Lower lobe of right lung (tissue), 2 donors: ENCODE results near the gene TMA7B. TPM values are rescaled to one million over a fixed set of nuclear protein-coding genes. Genes with fewer than 3 reads are reported as not detected.
A peak's percentile ranks its signal among the peaks of the same experiment; 100 is the strongest.

Source experiments
- ATAC-seq, 2 donors: fragments of 200-7000 bp; cut with Tn5 transposase; one replicate each; pipeline ENCODE4 v1.9.1; 2020 to 2022; ENCODE audit warnings: mild to moderate bottlenecking in 2 of 2, moderate library complexity in 2 of 2
- DNase-seq: peaks from one replicate; pipeline ENCODE4 v3.0.0-alpha.2; 2020
- H3K27ac ChIP-seq: fragments of 200-600 bp; one replicate; pipeline ENCODE4 v1.8.0; 2022
- H3K27me3 ChIP-seq: fragments of 200-600 bp; one replicate; pipeline ENCODE4 v1.8.0; 2022; ENCODE audit warnings: low read depth
- H3K36me3 ChIP-seq: fragments of 200-600 bp; one replicate; pipeline ENCODE4 v1.8.0; 2022; ENCODE audit warnings: mild to moderate bottlenecking
- H3K4me1 ChIP-seq: fragments of 200-600 bp; one replicate; pipeline ENCODE4 v1.8.0; 2022
- H3K4me3 ChIP-seq: fragments of 200-600 bp; one replicate; pipeline ENCODE4 v1.8.0; 2022; ENCODE audit warnings: mild to moderate bottlenecking
- H3K9me3 ChIP-seq: fragments of 200-600 bp; one replicate; pipeline ENCODE4 v1.8.0; 2022
- intact Hi-C: fragments of 100-400 bp; cut with DNase I; formaldehyde crosslinking; loops from one replicate; pipeline ENCODE4 v1.11.0; 2022
- total RNA-seq: library from RNA; stranded (reverse); fragmentation: NEBNext Ultra II Directional; extraction: Animal tissue kit (Norgen Biotek cat#: 25700); gene quantifications from one replicate; pipeline ENCODE4 v1.2.1, GENCODE V29; 2021
- TF ChIP-seq, protein P1 (sequence below): fragments of 200-600 bp; IDR thresholded peaks from one replicate; pipeline ENCODE4 v1.8.0; 2022; ENCODE audit warnings: antibody characterized with exemption, mild to moderate bottlenecking
- donor health status: DM: no; HTN: yes; CAD: no; lungs with severe emphysema.

TMA7B gene
- total RNA-seq, 1 donor from 2014 or later = 1.4 TPM

DNA sequence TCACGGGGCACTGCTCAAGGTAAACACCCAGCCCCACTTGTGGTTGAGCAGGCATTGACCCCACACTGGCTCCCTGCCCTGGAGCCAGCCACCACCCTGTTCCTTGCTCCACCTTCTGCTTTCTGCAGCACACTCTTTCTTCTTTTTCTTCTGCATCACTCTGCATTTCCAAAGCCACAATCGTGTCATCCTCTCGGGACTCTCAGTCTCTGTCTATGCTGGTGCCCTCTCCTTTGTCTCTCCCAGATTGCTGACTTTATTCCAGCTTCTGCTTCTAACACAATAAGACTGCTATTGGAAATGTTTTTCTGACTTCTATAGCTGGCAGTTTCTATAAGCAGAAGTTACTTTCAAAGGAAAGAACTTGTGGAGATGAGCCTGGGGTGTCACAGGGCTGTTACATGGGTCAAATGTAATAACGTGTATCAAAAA lies 44.9 kb upstream of the TMA7B start:
- ATAC-seq (no peak), DNase-seq (no peak)
- TF ChIP-seq, protein P1, sequence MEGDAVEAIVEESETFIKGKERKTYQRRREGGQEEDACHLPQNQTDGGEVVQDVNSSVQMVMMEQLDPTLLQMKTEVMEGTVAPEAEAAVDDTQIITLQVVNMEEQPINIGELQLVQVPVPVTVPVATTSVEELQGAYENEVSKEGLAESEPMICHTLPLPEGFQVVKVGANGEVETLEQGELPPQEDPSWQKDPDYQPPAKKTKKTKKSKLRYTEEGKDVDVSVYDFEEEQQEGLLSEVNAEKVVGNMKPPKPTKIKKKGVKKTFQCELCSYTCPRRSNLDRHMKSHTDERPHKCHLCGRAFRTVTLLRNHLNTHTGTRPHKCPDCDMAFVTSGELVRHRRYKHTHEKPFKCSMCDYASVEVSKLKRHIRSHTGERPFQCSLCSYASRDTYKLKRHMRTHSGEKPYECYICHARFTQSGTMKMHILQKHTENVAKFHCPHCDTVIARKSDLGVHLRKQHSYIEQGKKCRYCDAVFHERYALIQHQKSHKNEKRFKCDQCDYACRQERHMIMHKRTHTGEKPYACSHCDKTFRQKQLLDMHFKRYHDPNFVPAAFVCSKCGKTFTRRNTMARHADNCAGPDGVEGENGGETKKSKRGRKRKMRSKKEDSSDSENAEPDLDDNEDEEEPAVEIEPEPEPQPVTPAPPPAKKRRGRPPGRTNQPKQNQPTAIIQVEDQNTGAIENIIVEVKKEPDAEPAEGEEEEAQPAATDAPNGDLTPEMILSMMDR = no peak
- Histone ChIP-seq H3K27me3 (peaks cover 65% of the 10 kb centered on the region), H3K4me3 (no peak overlapping the region), H3K4me1 (peaks cover 23% of the 10 kb centered on the region), H3K9me3 (no peaks in the 10 kb centered on the region), H3K27ac (no peak overlapping the region), H3K36me3 (no peaks in the 10 kb centered on the region)
- intact Hi-C loops = no loop called here

DNA sequence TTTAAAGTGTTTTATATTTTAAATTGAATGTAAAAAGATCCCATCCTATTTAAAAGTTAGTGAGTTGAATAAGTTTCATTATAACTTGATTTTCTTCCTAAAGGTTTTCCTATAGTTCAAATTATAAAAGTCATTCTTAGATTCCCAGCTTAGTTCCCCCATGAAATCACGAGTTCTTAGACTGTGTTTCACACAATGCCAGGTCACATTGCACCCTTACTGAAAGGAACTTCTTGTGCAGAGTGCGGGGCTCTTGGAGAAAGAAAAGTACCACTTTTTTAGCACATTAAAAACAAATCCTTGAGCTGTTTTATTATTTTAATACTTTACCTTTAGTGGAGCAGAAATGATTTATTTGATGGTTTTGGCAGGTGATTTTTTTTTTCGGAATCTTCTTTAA lies 43.7 kb upstream of the TMA7B start:
- Histone ChIP-seq H3K4me3 (no peak overlapping the region), H3K9me3 (no peaks in the 10 kb centered on the region), H3K27ac (no peak overlapping the region), H3K4me1 (peaks cover 23% of the 10 kb centered on the region), H3K36me3 (no peaks in the 10 kb centered on the region), H3K27me3 (peaks cover 57% of the 10 kb centered on the region)
- TF ChIP-seq, protein P1 = no peak
- DNase-seq (no peak), ATAC-seq (no peak)
- intact Hi-C loops = no loop called here

DNA sequence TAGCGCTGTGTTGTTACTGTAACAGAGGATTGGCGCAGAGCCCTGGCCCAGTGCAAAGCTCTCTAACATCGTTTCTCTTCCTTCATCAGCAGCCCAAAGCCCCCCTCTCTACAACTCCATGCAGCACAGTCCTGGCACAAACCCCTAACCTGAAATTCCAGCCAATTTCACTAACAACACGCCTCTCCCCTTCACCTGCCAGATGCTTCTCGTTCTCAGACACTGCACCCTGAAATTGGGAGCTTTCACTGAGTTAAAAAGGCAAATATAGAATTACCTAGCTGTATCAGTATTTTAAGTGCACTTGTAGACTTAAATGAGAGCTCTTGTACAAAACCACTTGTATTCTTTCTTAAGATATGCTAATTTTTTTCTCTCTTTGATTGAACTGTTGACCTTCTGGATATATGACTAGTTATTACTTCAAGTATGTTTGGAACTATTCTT lies 43.0 kb upstream of the TMA7B start:
- peak; percentile 77 to 83 for ATAC-seq
- peaks cover 53% of the 10 kb centered on the region for H3K27me3 ChIP-seq
- peaks cover 23% of the 10 kb centered on the region for H3K4me1 ChIP-seq
- H3K36me3 ChIP-seq = no peaks in the 10 kb centered on the region
- TF ChIP-seq, protein P1 = no peak
- intact Hi-C loops = no loop called here
- no peak for DNase-seq
- no peak overlapping the region for H3K4me3 ChIP-seq
- H3K27ac ChIP-seq = no peak overlapping the region
- H3K9me3 ChIP-seq = no peaks in the 10 kb centered on the region

- DNase-seq = no peak
- H3K9me3 ChIP-seq = no peaks in the 10 kb centered on the region
- peaks cover 23% of the 10 kb centered on the region for H3K4me1 ChIP-seq
- ATAC-seq = no peak
- peaks cover 49% of the 10 kb centered on the region for H3K27me3 ChIP-seq
- no peaks in the 10 kb centered on the region for H3K36me3 ChIP-seq
- H3K4me3 ChIP-seq = no peak overlapping the region
- intact Hi-C loops = no loop called here
- TF ChIP-seq, protein P1 = no peak
- no peak overlapping the region for H3K27ac ChIP-seq
Measured at GRCh38 chr22:39917776-39918495, 42.3 kb upstream of the TMA7B start.

- ATAC-seq = no peak
- Histone ChIP-seq H3K27ac (no peak overlapping the region), H3K27me3 (peaks cover 40% of the 10 kb centered on the region), H3K4me3 (no peak overlapping the region), H3K4me1 (peaks cover 23% of the 10 kb centered on the region), H3K36me3 (no peaks in the 10 kb centered on the region), H3K9me3 (no peaks in the 10 kb centered on the region)
- intact Hi-C loops = no loop called here
- DNase-seq = no peak
- TF ChIP-seq, protein P1 = no peak
Measured at GRCh38 chr22:39920134-39920743, 40.0 kb upstream of the TMA7B start.
